ENCODE data around the gene HJURP.

Gene HJURP

GRCh38 chr2:233813236-233814055 lies 40.9 kb downstream of the HJURP start:
- DNase-seq (ENCODE audit: low read depth) = no peak

GRCh38 chr2:233811732-233812131 lies 42.6 kb downstream of the HJURP start:
- DNase-seq (ENCODE audit: low read depth) = no peak

GRCh38 chr2:233811087-233811486 lies 43.2 kb downstream of the HJURP start:
- no peak for DNase-seq (ENCODE audit: low read depth)

- DNase-seq (ENCODE audit: low read depth) = no peak
Observed at GRCh38 chr2:233810385-233810784, 44.0 kb downstream of the HJURP start.

GRCh38 chr2:233807966-233808935 lies 46.1 kb downstream of the HJURP start:
- no peak for DNase-seq (ENCODE audit: low read depth)

GRCh38 chr2:233807215-233807865 lies 47.0 kb downstream of the HJURP start:
- peak; percentile 3 for DNase-seq (ENCODE audit: low read depth)

GRCh38 chr2:233803994-233804393 lies 50.3 kb downstream of the HJURP start:
- DNase-seq (ENCODE audit: low read depth) = no peak

- DNase-seq (ENCODE audit: low read depth) = no peak
Observed at GRCh38 chr2:233803292-233803911, 50.9 kb downstream of the HJURP start.

GRCh38 chr2:233802132-233802815 lies 52.1 kb downstream of the HJURP start:
- DNase-seq (ENCODE audit: low read depth) = no peak

- DNase-seq (ENCODE audit: low read depth) = peak; percentile 22
Observed at GRCh38 chr2:233801357-233802131, 52.8 kb downstream of the HJURP start.

GRCh38 chr2:233800208-233800607 lies 54.1 kb downstream of the HJURP start:
- DNase-seq (ENCODE audit: low read depth) = no peak

GRCh38 chr2:233799716-233800115 lies 54.6 kb downstream of the HJURP start:
- DNase-seq (ENCODE audit: low read depth) = no peak

- DNase-seq (ENCODE audit: low read depth) = no peak
Observed at GRCh38 chr2:233799087-233799665, 55.2 kb downstream of the HJURP start.

- no peak for DNase-seq (ENCODE audit: low read depth)
Observed at GRCh38 chr2:233798335-233799086, 55.8 kb downstream of the HJURP start.

- no peak for DNase-seq (ENCODE audit: low read depth)
Observed at GRCh38 chr2:233796254-233796653, 58.1 kb downstream of the HJURP start.

- DNase-seq (ENCODE audit: low read depth) = no peak
Observed at GRCh38 chr2:233795735-233796171, 58.6 kb downstream of the HJURP start.

- no peak for DNase-seq (ENCODE audit: low read depth)
Observed at GRCh38 chr2:233794128-233794658, 60.1 kb downstream of the HJURP start.

GRCh38 chr2:233793465-233794127 lies 60.7 kb downstream of the HJURP start:
- DNase-seq (ENCODE audit: low read depth) = no peak

Data from iris pigment epithelial cell (primary cell).